Measurements from ENCODE around the gene ELAPOR1.

Gene ELAPOR1

GRCh38 chr1:109159326-109159725, 45.4 kb downstream of the ELAPOR1 start:
- no peak overlapping the region for H3K4me3 ChIP-seq (ENCODE audit: low read depth, low read length)
- no peak for DNase-seq (ENCODE audit: low read depth)
- TF ChIP-seq CTCF (IDR thresholded peaks at IDR 0.05; ENCODE audit: low read depth, low read length, missing control alignments) = no peak

GRCh38 chr1:109160071-109160840, 46.3 kb downstream of the ELAPOR1 start:
- no peak for DNase-seq (ENCODE audit: low read depth)
- TF ChIP-seq CTCF (IDR thresholded peaks at IDR 0.05; ENCODE audit: low read depth, low read length, missing control alignments) = no peak
- H3K4me3 ChIP-seq (ENCODE audit: low read depth, low read length) = no peak overlapping the region

GRCh38 chr1:109161858-109162606, 48.1 kb downstream of the ELAPOR1 start:
- H3K4me3 ChIP-seq (ENCODE audit: low read depth, low read length) = no peak overlapping the region
- no peak for TF ChIP-seq CTCF (IDR thresholded peaks at IDR 0.05; ENCODE audit: low read depth, low read length, missing control alignments)
- DNase-seq (ENCODE audit: low read depth) = peak; percentile 53

GRCh38 chr1:109162626-109163025, 48.7 kb downstream of the ELAPOR1 start:
- DNase-seq (ENCODE audit: low read depth) = no peak
- no peak for TF ChIP-seq CTCF (IDR thresholded peaks at IDR 0.05; ENCODE audit: low read depth, low read length, missing control alignments)

GRCh38 chr1:109163551-109163950, 49.6 kb downstream of the ELAPOR1 start:
- H3K4me3 ChIP-seq (ENCODE audit: low read depth, low read length) = no peak overlapping the region
- DNase-seq (ENCODE audit: low read depth) = no peak
- no peak for TF ChIP-seq CTCF (IDR thresholded peaks at IDR 0.05; ENCODE audit: low read depth, low read length, missing control alignments)

More at GRCh38 chr1:109162626-109163025, 48.7 kb downstream of the ELAPOR1 start:
- no peak overlapping the region for H3K4me3 ChIP-seq (ENCODE audit: low read depth, low read length)
